PC-3 (cell line): ENCODE results near the gene GADD45B.
"Not testable (repeated sequence)": the region's sequence is repeated elsewhere in the genome, so short reads cannot be mapped to it uniquely, and the experiment has no call there.

ENCODE experiments used
- EZH2 ChIP-seq: fragments of 300-600 bp; sonication (generic); IDR thresholded peaks from one replicate; pipeline ENCODE4 v1.6.1; 2017; ENCODE audit warnings: antibody characterized with exemption, mild to moderate bottlenecking, low read length; ENCODE audit not compliant: unreplicated experiment
- TF ChIP-seq, protein P1 (sequence below): fragments of 300-600 bp; sonication (generic); conservative IDR thresholded peaks from 2 replicates; pipeline ENCODE4 v1.5.1; 2017; ENCODE audit warnings: antibody characterized with exemption, low read depth, mild to moderate bottlenecking, low read length

DNA sequence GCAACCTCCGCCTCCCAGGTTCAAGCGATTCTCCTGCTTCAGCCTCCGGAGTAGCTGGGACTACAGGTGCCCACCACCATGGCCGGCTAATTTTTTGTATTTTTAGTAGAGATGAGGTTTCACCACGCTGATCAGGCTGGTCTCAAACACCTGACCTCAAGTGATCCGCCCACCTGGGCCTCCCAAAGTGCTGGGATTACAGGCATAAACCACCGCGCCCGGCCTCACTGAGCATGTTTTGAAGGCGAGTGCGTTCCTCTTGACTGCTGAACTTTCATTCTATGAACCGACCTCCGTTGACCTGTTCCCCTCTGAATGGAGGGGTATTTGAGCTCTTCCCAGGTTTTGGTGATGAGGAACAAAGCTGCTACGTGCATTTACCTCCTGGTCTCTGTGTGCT lies 17.5 kb downstream of the GADD45B start:
- TF ChIP-seq, protein P1, sequence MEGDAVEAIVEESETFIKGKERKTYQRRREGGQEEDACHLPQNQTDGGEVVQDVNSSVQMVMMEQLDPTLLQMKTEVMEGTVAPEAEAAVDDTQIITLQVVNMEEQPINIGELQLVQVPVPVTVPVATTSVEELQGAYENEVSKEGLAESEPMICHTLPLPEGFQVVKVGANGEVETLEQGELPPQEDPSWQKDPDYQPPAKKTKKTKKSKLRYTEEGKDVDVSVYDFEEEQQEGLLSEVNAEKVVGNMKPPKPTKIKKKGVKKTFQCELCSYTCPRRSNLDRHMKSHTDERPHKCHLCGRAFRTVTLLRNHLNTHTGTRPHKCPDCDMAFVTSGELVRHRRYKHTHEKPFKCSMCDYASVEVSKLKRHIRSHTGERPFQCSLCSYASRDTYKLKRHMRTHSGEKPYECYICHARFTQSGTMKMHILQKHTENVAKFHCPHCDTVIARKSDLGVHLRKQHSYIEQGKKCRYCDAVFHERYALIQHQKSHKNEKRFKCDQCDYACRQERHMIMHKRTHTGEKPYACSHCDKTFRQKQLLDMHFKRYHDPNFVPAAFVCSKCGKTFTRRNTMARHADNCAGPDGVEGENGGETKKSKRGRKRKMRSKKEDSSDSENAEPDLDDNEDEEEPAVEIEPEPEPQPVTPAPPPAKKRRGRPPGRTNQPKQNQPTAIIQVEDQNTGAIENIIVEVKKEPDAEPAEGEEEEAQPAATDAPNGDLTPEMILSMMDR, result not testable (repeated sequence)
- not testable (repeated sequence) for TF ChIP-seq EZH2
